Activated naive CD8-positive, alpha-beta T cell (primary cell): ENCODE data around the gene NRXN3.

Source experiments
- H3K27ac Mint-ChIP-seq: one replicate; pipeline ENCODE4 v1.8.0; 2021; ENCODE audit warnings: mixed read lengths
- H3K27me3 Mint-ChIP-seq: one replicate; pipeline ENCODE4 v1.8.0; 2021; ENCODE audit warnings: mixed read lengths
- H3K36me3 Mint-ChIP-seq: one replicate; pipeline ENCODE4 v1.8.0; 2021; ENCODE audit warnings: mixed read lengths
- H3K4me1 Mint-ChIP-seq: one replicate; pipeline ENCODE4 v1.8.0; 2021; ENCODE audit warnings: low read depth, mixed read lengths
- H3K4me3 Mint-ChIP-seq: one replicate; pipeline ENCODE4 v1.8.0; 2021; ENCODE audit warnings: mild to moderate bottlenecking, mixed read lengths
- H3K9me3 Mint-ChIP-seq: one replicate; pipeline ENCODE4 v1.8.0; 2021; ENCODE audit warnings: low read depth, mixed read lengths

NRXN3 gene

DNA sequence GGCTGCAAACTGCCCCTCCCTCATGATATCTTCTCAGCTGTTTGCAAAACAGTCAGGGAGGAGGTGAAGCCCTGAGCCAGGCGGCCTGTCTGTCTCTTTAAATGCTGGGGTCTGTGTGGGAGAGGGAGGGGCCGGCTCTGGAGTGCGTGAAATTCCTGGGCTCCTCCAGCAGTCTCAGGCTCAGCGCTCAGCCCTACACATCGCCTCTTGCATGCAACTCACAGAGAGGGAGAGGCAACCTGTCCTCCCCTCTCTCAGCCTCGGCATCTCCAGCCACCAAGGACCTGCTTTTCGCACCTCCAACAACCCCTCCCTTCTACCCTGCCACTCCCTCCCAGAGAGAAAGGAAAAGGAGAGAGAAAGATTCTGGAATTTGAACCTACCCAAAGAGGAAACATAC lies at the start of gene NRXN3:
Gene NRXN3, plus strand, starts transcription at position 171 of the 400 bp plus-strand sequence. CDS start 72,721 bp downstream, outside the sequence.
- Mint-ChIP-seq H3K9me3 (no peaks in the 10 kb centered on the region), H3K27ac (no peak within 1 kb of the TSS), H3K4me1 (no peaks in the 10 kb centered on the region), H3K36me3 (no peaks in the 10 kb centered on the region), H3K4me3 (no peak within 1 kb of the TSS), H3K27me3 (peaks cover 12% of the 10 kb centered on the region)

DNA sequence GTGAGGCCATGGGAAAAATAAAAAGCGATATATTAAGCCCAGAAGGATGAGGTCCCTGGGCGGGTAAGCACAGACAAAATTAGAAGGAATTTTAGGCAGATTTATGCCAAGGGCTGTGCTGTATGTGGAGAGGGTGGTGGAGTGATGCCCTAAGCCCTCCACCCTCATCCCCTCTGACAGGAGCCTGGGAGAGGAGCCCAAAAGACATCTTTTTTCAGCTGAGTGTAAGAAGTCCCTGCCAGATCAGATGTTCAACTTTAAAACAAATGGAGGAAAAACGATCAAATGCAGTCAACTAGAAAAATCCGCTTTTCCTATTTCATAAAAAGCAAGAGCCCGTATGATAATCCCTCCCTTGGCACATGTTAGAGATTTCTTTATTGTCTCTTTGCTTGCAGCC lies 47.7 kb upstream of the NRXN3 start:
- H3K4me1 Mint-ChIP-seq: no peaks in the 10 kb centered on the region
- no peak overlapping the region for H3K27ac Mint-ChIP-seq
- no peaks in the 10 kb centered on the region for H3K36me3 Mint-ChIP-seq

DNA sequence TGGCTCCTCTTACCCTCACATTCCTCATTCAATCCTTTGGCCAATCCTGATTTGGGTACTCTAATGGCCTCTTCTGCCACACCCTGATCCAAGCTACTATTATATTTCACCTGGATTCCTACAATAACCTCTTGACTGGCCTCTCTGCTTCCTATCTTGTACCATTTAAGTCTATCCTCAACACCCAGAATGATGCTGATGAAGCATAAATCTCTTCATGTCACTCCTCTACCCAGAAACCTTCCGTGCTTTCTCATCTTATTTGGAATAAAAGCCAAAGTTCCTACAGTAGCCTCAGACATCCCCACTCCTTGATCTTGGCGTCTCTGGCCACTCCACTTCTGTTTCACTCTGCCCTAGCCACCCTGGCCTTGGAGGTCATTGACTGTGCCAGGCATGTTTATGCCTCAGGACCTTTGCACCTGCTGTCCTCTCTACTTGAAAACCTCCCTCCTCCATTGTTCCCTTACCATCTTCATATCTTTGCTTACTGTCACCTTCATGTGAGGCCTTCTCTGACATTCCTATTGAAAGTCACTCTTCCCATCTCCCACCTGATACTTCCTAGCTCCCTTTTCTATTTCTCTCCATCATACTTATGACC lies 46.4 kb upstream of the NRXN3 start:
- H3K27ac Mint-ChIP-seq: no peak overlapping the region
- H3K4me3 Mint-ChIP-seq: no peak overlapping the region
- H3K9me3 Mint-ChIP-seq: no peaks in the 10 kb centered on the region
- peaks cover 1% of the 10 kb centered on the region for H3K27me3 Mint-ChIP-seq
- H3K4me1 Mint-ChIP-seq: no peaks in the 10 kb centered on the region
- H3K36me3 Mint-ChIP-seq: no peaks in the 10 kb centered on the region

More for the DNA sequence above, 47.7 kb upstream of the NRXN3 start:
- no peaks in the 10 kb centered on the region for H3K9me3 Mint-ChIP-seq
- H3K27me3 Mint-ChIP-seq: peaks cover 3% of the 10 kb centered on the region
- H3K4me3 Mint-ChIP-seq: no peak overlapping the region

DNA sequence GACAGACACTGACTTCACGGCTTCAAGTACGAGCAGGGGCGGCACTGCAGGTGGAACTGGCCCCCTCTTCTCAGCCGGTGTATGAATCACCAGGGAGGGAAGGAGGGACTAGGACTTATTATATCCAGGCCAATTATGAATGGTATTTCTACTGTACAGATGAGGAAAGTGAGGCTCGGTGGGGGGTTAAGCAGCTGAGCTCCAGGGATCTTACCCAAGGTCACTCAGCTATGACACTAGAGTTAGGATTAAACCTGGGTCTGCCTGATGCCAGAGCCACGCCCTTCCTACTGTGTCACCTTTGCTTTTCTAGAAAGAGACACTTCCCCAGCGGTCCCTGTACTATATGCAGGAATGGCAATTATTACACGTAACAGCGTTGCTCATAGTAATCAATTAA lies 42.2 kb upstream of the NRXN3 start:
- Mint-ChIP-seq H3K4me3 (no peak overlapping the region), H3K27me3 (peaks cover 1% of the 10 kb centered on the region), H3K4me1 (no peaks in the 10 kb centered on the region), H3K36me3 (no peaks in the 10 kb centered on the region), H3K27ac (no peak overlapping the region), H3K9me3 (no peaks in the 10 kb centered on the region)

DNA sequence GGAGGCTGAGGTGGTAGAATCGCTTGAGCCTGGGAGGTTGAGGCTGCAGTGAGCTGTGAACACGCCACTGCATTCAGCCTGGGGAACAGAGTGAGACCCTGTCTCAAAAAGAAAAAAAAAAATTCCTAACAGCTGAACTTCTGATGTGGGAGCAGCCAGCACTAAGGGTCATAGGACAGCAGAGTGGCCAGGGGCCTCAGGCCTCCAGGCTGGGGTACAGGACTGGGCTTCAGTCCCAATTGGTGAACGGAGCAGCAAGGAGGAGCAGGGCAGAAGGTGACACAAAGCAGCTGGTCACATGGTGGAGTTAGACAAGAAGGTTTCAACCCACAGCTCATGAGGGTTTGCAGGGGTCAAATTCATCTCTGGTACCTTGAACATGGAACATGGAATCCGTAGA lies 40.8 kb upstream of the NRXN3 start:
- H3K27me3 Mint-ChIP-seq: peaks cover 1% of the 10 kb centered on the region
- H3K4me3 Mint-ChIP-seq: no peak overlapping the region
- H3K9me3 Mint-ChIP-seq: no peaks in the 10 kb centered on the region
- H3K36me3 Mint-ChIP-seq: no peaks in the 10 kb centered on the region
- no peaks in the 10 kb centered on the region for H3K4me1 Mint-ChIP-seq
- H3K27ac Mint-ChIP-seq: no peak overlapping the region

DNA sequence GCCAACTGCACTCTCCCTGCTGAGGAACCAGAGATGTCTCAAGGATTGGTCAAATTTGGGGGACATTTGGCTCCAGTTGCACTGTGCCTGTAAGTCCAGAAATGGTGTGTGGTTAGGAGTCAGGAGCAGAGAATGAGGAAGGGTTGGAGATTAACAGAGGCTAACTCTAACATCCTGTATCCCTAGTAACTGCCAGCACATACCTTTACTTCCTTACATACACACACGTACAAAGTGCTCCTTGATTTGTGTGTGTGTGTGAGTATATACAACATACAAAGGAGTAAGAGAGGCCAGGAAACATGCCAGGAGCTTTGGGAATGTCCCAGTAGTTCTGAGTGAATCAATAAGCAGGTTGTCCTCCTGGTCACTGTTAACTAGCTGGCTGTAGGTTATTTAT lies 39.8 kb upstream of the NRXN3 start:
- no peaks in the 10 kb centered on the region for H3K4me1 Mint-ChIP-seq
- no peaks in the 10 kb centered on the region for H3K36me3 Mint-ChIP-seq
- H3K4me3 Mint-ChIP-seq: no peak overlapping the region
- H3K27ac Mint-ChIP-seq: no peak overlapping the region
- no peaks in the 10 kb centered on the region for H3K27me3 Mint-ChIP-seq
- H3K9me3 Mint-ChIP-seq: no peaks in the 10 kb centered on the region

DNA sequence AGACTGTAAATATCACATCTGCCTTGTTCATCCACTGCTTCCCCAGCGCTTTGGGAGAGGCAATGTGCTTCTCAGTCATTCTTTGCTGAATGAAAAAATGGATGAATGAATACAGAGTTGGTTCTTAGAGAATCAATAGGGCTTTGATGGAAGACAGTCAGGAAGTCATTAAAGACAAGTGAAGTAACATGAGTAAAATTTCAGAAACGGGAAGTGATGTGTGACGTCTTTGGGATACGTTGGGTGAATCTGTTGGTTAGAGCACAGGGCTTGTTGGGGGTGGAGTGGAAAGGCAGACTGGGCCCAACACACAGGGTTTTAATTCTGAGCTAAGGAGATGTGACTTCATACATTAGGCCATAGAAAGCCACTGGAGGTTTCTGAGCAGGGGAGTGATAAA lies 39.0 kb upstream of the NRXN3 start:
- Mint-ChIP-seq H3K27ac (no peak overlapping the region), H3K4me3 (no peak overlapping the region), H3K4me1 (no peaks in the 10 kb centered on the region), H3K36me3 (no peaks in the 10 kb centered on the region), H3K9me3 (no peaks in the 10 kb centered on the region), H3K27me3 (peaks cover 3% of the 10 kb centered on the region)

DNA sequence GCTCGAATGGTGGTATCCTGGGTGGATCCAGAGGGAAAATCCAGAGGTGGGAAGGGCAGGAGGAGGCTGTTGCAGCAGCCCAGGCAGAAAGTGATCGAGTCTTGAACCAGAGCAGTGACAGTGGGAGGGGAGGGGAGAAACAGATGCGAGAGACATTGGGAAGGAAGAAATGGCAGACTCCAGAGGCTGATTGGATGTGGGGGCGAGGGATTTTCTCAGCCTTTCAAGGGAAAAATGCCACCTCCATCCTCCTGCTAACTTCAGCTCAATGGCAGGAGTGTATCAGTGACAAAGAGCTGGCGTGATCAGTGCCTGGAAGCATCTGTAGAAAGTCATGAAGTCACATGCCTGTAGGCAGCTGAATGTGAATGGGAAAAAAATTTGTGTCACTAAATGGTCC lies 38.6 kb upstream of the NRXN3 start:
- no peaks in the 10 kb centered on the region for H3K9me3 Mint-ChIP-seq
- H3K27ac Mint-ChIP-seq: no peak overlapping the region
- H3K4me1 Mint-ChIP-seq: no peaks in the 10 kb centered on the region
- no peaks in the 10 kb centered on the region for H3K36me3 Mint-ChIP-seq
- peaks cover 3% of the 10 kb centered on the region for H3K27me3 Mint-ChIP-seq
- no peak overlapping the region for H3K4me3 Mint-ChIP-seq

DNA sequence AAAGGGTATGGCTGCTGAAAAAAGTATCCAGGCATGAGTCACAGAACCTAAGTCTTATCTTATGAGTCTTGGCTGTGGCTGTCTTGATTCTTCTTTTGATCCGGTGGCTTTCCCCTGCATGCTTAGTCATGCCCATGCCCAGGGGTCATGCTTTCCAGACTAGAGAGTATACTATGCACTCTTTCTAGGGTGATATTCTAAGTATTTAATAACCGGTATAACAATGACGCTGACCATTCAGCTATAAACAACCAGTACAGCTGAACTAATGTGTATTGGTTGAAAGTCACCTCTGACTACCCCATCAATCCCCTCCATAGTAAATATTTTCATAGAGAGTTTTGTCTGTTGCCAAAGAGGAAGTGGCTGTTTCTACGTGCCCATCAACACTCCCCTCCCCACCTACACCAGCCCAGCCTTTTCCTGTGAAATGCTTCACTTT lies 34.7 kb upstream of the NRXN3 start:
- Mint-ChIP-seq H3K9me3 (no peaks in the 10 kb centered on the region), H3K4me1 (no peaks in the 10 kb centered on the region), H3K4me3 (no peak overlapping the region), H3K36me3 (no peaks in the 10 kb centered on the region), H3K27me3 (peaks cover 7% of the 10 kb centered on the region), H3K27ac (no peak overlapping the region)

DNA sequence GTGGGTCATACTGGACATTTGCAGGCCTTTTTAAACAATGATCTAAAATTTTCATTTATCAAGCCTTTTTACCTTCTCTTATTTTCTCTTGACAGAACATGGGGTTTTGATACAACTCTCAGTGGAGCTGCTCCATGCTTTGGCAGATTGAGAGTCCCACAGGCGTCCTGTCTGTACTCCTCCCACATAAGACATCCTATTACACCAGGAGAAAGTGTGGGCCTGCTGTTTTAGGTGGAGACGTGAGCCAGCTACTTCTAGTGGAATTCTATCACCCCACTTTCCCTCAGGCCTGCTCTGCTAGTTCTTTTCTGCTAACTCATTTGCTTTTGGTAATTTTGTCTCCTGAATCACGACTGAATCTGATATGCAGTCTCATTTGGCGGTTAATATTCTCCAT lies 33.5 kb upstream of the NRXN3 start:
- no peak overlapping the region for H3K4me3 Mint-ChIP-seq

DNA sequence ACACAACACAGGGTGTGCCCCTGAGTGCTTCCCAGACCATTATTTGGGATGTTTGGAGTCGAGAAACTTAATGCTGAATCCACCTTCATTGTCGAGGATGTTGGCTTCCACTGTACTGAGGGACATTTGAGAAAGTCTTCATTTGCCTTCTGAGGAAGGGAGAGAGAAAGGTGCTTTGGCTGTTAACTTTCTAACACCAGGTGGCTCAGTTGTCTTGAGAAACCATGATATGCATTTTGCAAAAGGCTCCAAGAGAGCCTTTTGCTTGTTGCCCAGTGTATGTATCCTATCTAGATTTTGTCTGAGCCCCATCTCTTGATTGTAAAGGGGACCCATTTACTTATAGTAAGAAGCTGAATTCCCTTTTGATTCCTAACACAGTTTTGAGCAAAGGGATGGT lies 28.6 kb upstream of the NRXN3 start:
- Mint-ChIP-seq H3K27ac (no peak overlapping the region), H3K4me1 (no peaks in the 10 kb centered on the region), H3K4me3 (no peak overlapping the region), H3K36me3 (no peaks in the 10 kb centered on the region), H3K27me3 (peaks cover 8% of the 10 kb centered on the region), H3K9me3 (no peaks in the 10 kb centered on the region)

More for the DNA sequence above, 33.5 kb upstream of the NRXN3 start:
- Mint-ChIP-seq H3K27me3 (peaks cover 7% of the 10 kb centered on the region), H3K27ac (no peak overlapping the region), H3K4me1 (no peaks in the 10 kb centered on the region), H3K9me3 (no peaks in the 10 kb centered on the region), H3K36me3 (no peaks in the 10 kb centered on the region)

DNA sequence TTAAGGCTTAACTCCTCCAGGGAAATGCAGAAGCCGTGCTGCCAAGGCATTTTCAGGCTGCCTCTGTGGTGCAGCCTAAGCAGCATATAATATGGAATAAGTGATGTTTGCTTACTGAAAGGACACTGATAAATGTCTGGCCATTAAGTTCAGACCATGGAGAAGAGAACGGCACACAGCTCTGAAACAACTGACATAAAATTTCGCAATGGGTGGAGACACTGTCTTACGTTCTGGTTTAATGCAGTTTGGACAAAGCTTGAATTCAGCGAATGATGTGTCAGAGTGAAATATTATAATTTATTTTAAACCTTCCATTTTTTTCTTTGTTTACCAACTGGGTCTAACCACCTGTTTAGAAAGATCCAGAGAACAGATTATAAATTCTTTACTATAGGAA lies 27.2 kb upstream of the NRXN3 start:
- Mint-ChIP-seq H3K27ac (no peak overlapping the region), H3K27me3 (peaks cover 5% of the 10 kb centered on the region), H3K4me1 (no peaks in the 10 kb centered on the region), H3K9me3 (no peaks in the 10 kb centered on the region), H3K36me3 (no peaks in the 10 kb centered on the region), H3K4me3 (no peak overlapping the region)

DNA sequence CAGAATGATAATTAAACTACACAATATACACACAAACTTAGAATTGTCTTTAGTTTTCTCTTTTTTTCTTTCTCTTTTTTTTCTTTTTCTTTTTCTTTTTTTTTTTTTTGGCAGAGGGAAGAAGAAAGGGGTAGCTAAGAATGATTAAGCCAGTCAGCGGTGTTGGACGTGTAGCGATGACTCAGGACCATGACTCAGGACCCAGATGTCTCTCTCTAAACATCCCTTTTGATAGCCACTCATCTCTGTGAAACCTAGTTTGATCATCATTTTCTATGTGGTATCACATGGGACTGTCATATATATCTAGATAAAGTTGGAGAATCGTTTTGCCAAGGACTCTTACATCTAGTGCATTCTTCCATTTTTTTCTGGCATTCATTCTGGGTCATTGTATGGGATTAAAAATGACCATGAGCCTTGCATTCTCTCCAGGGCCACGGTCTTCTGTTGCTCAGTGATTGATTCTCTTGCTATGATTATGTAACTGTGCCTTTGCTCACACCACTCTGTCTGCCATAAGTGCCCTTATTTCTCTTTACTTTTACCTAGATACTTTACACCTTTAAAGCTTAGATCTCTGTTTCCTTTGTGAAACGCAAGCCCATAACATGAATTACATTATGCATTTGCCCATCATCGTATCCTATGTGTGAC lies 26.6 kb upstream of the NRXN3 start:
- H3K27me3 Mint-ChIP-seq: peaks cover 5% of the 10 kb centered on the region
- no peak overlapping the region for H3K4me3 Mint-ChIP-seq
- H3K36me3 Mint-ChIP-seq: no peaks in the 10 kb centered on the region
- H3K4me1 Mint-ChIP-seq: no peaks in the 10 kb centered on the region
- H3K27ac Mint-ChIP-seq: no peak overlapping the region
- H3K9me3 Mint-ChIP-seq: no peaks in the 10 kb centered on the region

DNA sequence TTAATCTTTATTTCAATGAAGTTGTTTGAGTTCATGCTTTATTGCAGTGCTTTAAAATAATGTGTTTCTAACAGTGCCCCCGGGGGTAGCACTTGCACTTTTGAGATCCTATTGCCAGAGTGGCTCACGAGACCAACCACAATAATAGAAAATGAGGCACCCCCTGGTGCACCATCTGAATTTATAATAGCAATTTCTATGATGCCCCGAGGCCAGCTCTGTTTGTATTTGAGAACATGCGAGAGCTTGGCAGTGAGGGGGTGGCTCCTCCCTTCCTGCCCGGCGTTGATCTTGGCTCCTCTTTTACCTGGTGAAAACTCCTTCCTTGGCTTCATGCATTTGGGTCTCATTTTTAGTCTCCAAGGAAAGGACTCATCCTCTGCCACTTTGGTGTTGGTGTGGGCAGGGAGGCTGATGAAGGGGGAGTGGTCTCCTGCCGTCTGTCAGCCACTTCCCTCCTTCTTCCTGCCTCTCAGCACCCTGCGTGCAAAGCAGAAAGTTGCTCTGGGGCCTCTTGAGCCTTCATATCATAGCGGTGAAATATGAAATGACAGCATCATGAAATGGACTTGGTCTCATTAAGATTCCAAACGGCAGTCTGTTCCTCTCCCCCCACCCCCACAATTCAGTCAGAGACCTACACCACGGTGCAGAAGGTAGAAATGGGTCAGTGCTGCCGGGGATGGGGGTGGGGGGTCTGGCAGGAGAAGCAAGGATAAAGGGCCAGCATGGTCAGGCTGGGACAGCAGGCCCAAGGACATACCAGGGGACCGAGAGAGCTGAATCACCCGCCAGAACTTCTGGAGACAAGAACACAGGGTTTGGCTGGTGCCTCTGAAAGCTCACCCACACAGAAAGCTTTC lies 17.7 kb upstream of the NRXN3 start:
- no peak overlapping the region for H3K4me3 Mint-ChIP-seq
- H3K27me3 Mint-ChIP-seq: peaks cover 12% of the 10 kb centered on the region
- H3K36me3 Mint-ChIP-seq: no peaks in the 10 kb centered on the region
- no peaks in the 10 kb centered on the region for H3K9me3 Mint-ChIP-seq
- H3K27ac Mint-ChIP-seq: no peak overlapping the region
- no peaks in the 10 kb centered on the region for H3K4me1 Mint-ChIP-seq

DNA sequence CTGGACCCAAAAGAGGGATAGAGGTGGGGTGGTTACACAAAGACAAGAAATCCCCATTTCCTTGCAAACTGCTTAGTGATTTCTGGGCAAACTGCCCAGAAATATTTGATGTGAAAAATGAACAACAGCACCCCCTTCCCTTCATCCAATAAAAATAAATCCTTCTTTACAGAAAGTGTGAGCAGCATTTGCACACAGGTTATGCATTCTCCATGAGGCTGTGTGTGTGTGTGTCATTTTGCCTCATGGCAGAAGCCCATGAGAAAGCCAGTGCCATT lies 17.2 kb upstream of the NRXN3 start:
- Mint-ChIP-seq H3K9me3 (no peaks in the 10 kb centered on the region), H3K4me1 (no peaks in the 10 kb centered on the region), H3K27me3 (peaks cover 12% of the 10 kb centered on the region), H3K36me3 (no peaks in the 10 kb centered on the region), H3K27ac (no peak overlapping the region), H3K4me3 (no peak overlapping the region)
